GM12878 (cell line): Measurements from ENCODE around the gene FANCC. TPM values are rescaled to one million over a fixed set of nuclear protein-coding genes. Genes with fewer than 3 reads are reported as not detected.

Experiments
- ATF3 ChIP-seq: IDR thresholded peaks from 2 replicates; pipeline ENCODE4 v1.6.1; 2011; ENCODE audit warnings: low read depth, mild to moderate bottlenecking, low read length, moderate library complexity, borderline replicate concordance; ENCODE audit errors: extremely low read depth
- BHLHE40 ChIP-seq, 2 experiments: fragments of 450-650 bp in 1 of 2; IDR thresholded peaks; 2 replicates each; pipeline ENCODE4 v1.6.1; 2011 to 2017; ENCODE audit warnings: low read depth in 2 of 2, borderline replicate concordance in 1 of 2, improper control_type of control experiment in 1 of 2, low read length in 1 of 2, mild to moderate bottlenecking in 1 of 2
- BRCA1 ChIP-seq: IDR thresholded peaks from 2 replicates; pipeline ENCODE4 v1.6.1; 2011; ENCODE audit warnings: low read depth, low read length, improper control_type of control experiment
- CBX5 ChIP-seq: sonication (generic); IDR thresholded peaks from 2 replicates; pipeline ENCODE4 v1.6.1; 2016; ENCODE audit warnings: low read depth, moderate library complexity, mild to moderate bottlenecking, inconsistent platforms
- PAX5 ChIP-seq: IDR thresholded peaks from 2 replicates; pipeline ENCODE4 v1.6.1; 2011; ENCODE audit warnings: low read depth, low read length, borderline replicate concordance
- SMC3 ChIP-seq: IDR thresholded peaks from 2 replicates; pipeline ENCODE4 v1.6.1; 2011; ENCODE audit warnings: low read length, improper control_type of control experiment, borderline replicate concordance
- SRF ChIP-seq, 2 experiments: IDR thresholded peaks; 2 replicates each; pipeline ENCODE4 v1.6.1; 2011; ENCODE audit warnings: low read depth in 2 of 2, low read length in 2 of 2, mild to moderate bottlenecking in 1 of 2, moderate library complexity in 1 of 2
- ZNF592 ChIP-seq: fragments of 450-650 bp; IDR thresholded peaks from 2 replicates; pipeline ENCODE4 v1.6.1; 2017; ENCODE audit warnings: mild to moderate bottlenecking, moderate library complexity
- polyA plus RNA-seq, 11 experiments: library from polyadenylated mRNA; depleted of rRNA in 4 of 11; unstranded in 6 of 11; stranded (reverse) in 5 of 11; fragments of >200 nt; fragmentation: Nextera tagmentation in 4 of 11; fragmentation: Illumina TruSeq in 1 of 11; extraction: Ambion mirVana in 4 of 11; extraction: Trizol in 1 of 11; gene quantifications; 1 replicate in 1 of 11; 2 replicates in 10 of 11; pipeline versions ENCODE4 v1.2.1 to v1.2.3, GENCODE V29; 2011 to 2016; ENCODE audit warnings: inconsistent platforms in 2 of 11, missing spikeins in 2 of 11, low read depth in 1 of 11
- total RNA-seq, 4 experiments: library from RNA; depleted of rRNA in 3 of 4; stranded (reverse); fragments of >200 nt in 3 of 4; fragmentation: Illumina TruSeq in 1 of 4; extraction: Trizol in 1 of 4; gene quantifications; 2 replicates each; pipeline versions ENCODE4 v1.2.1 to v1.2.3, GENCODE V29; 2013 to 2021
- TF ChIP-seq, protein P1 (sequence below): fragments of 450-650 bp; IDR thresholded peaks from 2 replicates; pipeline ENCODE4 v1.6.1; 2017; ENCODE audit warnings: antibody characterized with exemption, mild to moderate bottlenecking, moderate library complexity

The FANCC gene
- total and polyA plus RNA-seq, 10 of the 15 experiments (the other 5 are each of a cell fraction or from before 2014, with no cell fraction given), result 1.2 to 16.8 (median 10.5) TPM

DNA sequence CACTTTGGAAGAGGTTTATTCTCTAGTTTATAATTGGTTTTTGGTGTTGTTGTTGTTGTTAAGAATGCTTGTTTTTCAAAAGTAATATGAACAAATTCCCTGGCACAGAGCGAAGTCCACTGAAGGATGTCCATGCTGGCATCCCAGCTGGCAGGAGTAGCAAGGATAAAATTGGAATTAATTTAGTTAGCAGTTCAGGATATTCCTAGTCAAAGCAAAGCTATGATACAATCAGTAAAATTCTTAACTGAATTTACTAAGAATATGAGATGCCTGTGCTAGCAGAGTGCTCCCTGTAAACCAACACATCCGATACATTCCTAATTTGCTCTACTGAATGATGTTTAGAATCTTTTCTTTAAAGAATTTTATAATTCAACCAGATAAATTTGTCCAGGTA lies 161.4 kb downstream of the FANCC start (continued):
- TF ChIP-seq ATF3, result no peak
- no peak for TF ChIP-seq BRCA1
- no peak for TF ChIP-seq PAX5
- TF ChIP-seq ZNF592, result no peak
- no peak for TF ChIP-seq BHLHE40 (IDR thresholded peaks at IDR 0.05; ENCODE audit: borderline replicate concordance in 1 of 2, low read depth in 2 of 2, low read length in 1 of 2)
- no peak for TF ChIP-seq SMC3
- no peak for TF ChIP-seq CBX5
- TF ChIP-seq, protein P1, sequence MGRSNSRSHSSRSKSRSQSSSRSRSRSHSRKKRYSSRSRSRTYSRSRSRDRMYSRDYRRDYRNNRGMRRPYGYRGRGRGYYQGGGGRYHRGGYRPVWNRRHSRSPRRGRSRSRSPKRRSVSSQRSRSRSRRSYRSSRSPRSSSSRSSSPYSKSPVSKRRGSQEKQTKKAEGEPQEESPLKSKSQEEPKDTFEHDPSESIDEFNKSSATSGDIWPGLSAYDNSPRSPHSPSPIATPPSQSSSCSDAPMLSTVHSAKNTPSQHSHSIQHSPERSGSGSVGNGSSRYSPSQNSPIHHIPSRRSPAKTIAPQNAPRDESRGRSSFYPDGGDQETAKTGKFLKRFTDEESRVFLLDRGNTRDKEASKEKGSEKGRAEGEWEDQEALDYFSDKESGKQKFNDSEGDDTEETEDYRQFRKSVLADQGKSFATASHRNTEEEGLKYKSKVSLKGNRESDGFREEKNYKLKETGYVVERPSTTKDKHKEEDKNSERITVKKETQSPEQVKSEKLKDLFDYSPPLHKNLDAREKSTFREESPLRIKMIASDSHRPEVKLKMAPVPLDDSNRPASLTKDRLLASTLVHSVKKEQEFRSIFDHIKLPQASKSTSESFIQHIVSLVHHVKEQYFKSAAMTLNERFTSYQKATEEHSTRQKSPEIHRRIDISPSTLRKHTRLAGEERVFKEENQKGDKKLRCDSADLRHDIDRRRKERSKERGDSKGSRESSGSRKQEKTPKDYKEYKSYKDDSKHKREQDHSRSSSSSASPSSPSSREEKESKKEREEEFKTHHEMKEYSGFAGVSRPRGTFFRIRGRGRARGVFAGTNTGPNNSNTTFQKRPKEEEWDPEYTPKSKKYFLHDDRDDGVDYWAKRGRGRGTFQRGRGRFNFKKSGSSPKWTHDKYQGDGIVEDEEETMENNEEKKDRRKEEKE, result no peak
- no peak for TF ChIP-seq SRF (IDR thresholded peaks at IDR 0.05; ENCODE audit: low read depth in 2 of 2, low read length in 2 of 2)
